C4-2B (cell line): ENCODE data around the gene IFT20.

Source experiments
- CTCF ChIP-seq: fragments of 450-650 bp; conservative IDR thresholded peaks from 2 replicates; pipeline ENCODE4 v1.5.1; 2017; ENCODE audit warnings: mild to moderate bottlenecking
- ZFX ChIP-seq: fragments of 450-650 bp; IDR thresholded peaks from 2 replicates; pipeline ENCODE4 v1.6.1; 2017

GRCh38 chr17:28339431-28339830 is 4.2 kb upstream of the IFT20 start:
- TF ChIP-seq CTCF (no peak), ZFX (no peak)
